ENCODE data around the gene RAD51B. TPM values are rescaled to one million over a fixed set of nuclear protein-coding genes. Genes with fewer than 3 reads are reported as not detected.

The RAD51B gene
- total and polyA plus RNA-seq, 2 of the 13 experiments (the other 11 are each of a cell fraction or from before 2014, with no cell fraction given) = 7.0 to 9.5 TPM

GRCh38 chr14:68689511-68689910 lies 869.9 kb downstream of the RAD51B start:
- H3K9me3 ChIP-seq (ENCODE audit: low read length) = peaks cover 4% of the 10 kb centered on the region; the same call in 1 of the 2 replicates
- ATAC-seq = no peak
- H3K9ac ChIP-seq (ENCODE audit: insufficient read depth, low read depth, low read length) = no peak overlapping the region
- BruUV-seq (replicated peaks) = no TSS peak
- no peak overlapping the region for H3K4me3 ChIP-seq (replicated peaks in 1 of 3; ENCODE audit: insufficient read depth in 1 of 3, low read depth in 2 of 3, low read length in 3 of 3)
- H3K27me3 ChIP-seq (ENCODE audit: control insufficient read depth in 1 of 2, insufficient read depth in 2 of 2, low read length in 2 of 2) = peaks cover 0 to 52% of the 10 kb centered on the region in 2 experiments; a peak in 4 of 5 replicates
- H3K4me1 ChIP-seq (ENCODE audit: insufficient read depth, low read length) = peaks cover 27% of the 10 kb centered on the region
- WGBS (ENCODE audit: low lambda C conversion rate) = 8% methylated on average over 5 of the region's 5 CpGs
- no peaks in the 10 kb centered on the region for H3K79me2 ChIP-seq (ENCODE audit: insufficient read depth, low read length)
- H3K4me2 ChIP-seq (ENCODE audit: low read depth, low read length) = no peak overlapping the region
- DNase-seq (ENCODE audit: low spot score) = no peak
- H3K36me3 ChIP-seq (replicated peaks in 1 of 2; ENCODE audit: control insufficient read depth in 1 of 2, insufficient read depth in 2 of 2, low read length in 2 of 2) = no peaks in the 10 kb centered on the region
- no peak overlapping the region for H2AFZ ChIP-seq (ENCODE audit: low read length)
- CTCF ChIA-PET (ENCODE audit: low intra/inter-chr PET ratio, low total read pairs) = no interaction called here
- in situ Hi-C loops (cut with HindIII; ENCODE audit: extremely low pct_ligation_motif_present, low pct_unique_long_range_greater_than_20kb) (no loop called here), intact Hi-C loops (cut with micrococcal nuclease; ENCODE audit: unreplicated experiment) (no loop called here)
- POLR2A ChIA-PET = no interaction called here
- H3K27ac ChIP-seq (ENCODE audit: extremely low read length, insufficient read depth, low read length) = no peak overlapping the region
- FAIRE-seq = no peak
- H4K20me1 ChIP-seq (ENCODE audit: insufficient read depth, low read length) = no peaks in the 10 kb centered on the region
- TF ChIP-seq ZNF512 (CRISPR knock-in tag; IDR thresholded peaks at IDR 0.05) = no peak
- no peak for TF ChIP-seq SRF (IDR thresholded peaks at IDR 0.05; ENCODE audit: low read depth, low read length)
- TF ChIP-seq CSRNP1 (CRISPR knock-in tag; IDR thresholded peaks at IDR 0.05) = no peak
- no peak for TF ChIP-seq SATB2 (CRISPR knock-in tag; IDR thresholded peaks at IDR 0.05)
- TF ChIP-seq, protein P1, sequence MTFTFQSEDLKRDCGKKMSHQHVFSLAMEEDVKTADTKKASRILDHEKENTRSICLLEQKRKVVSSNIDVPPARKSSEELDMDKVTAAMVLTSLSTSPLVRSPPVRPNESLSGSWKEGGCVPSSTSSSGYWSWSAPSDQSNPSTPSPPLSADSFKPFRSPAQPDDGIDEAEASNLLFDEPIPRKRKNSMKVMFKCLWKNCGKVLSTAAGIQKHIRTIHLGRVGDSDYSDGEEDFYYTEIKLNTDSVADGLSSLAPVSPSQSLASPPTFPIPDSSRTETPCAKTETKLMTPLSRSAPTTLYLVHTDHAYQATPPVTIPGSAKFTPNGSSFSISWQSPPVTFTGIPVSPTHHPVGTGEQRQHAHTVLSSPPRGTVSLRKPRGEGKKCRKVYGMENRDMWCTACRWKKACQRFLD (CRISPR knock-in tag; IDR thresholded peaks at IDR 0.05; ENCODE audit: borderline replicate concordance) = no peak
- TF ChIP-seq ERF (CRISPR knock-in tag; IDR thresholded peaks at IDR 0.05) = no peak
- no peak for TF ChIP-seq FOXA1 (IDR thresholded peaks at IDR 0.05)
- no peak for TF ChIP-seq FOXA1 (CRISPR knock-in tag; IDR thresholded peaks at IDR 0.05)
- no peak for TF ChIP-seq ZNF605 (CRISPR knock-in tag; IDR thresholded peaks at IDR 0.05)
- no peak for TF ChIP-seq POLR2A (IDR thresholded peaks at IDR 0.05; ENCODE audit: insufficient read depth in 1 of 2, low read depth in 2 of 2, low read length in 2 of 2)
- no peak for TF ChIP-seq ZNF552 (CRISPR knock-in tag; IDR thresholded peaks at IDR 0.05; ENCODE audit: borderline replicate concordance)
- TF ChIP-seq KLF11 (CRISPR knock-in tag; IDR thresholded peaks at IDR 0.05) = no peak
- no peak for TF ChIP-seq MNT (IDR thresholded peaks at IDR 0.05)
- TF ChIP-seq SIX4 (CRISPR knock-in tag; IDR thresholded peaks at IDR 0.05) = no peak
- no peak for TF ChIP-seq SRY (CRISPR knock-in tag; IDR thresholded peaks at IDR 0.05)
- TF ChIP-seq TOE1 (CRISPR knock-in tag; IDR thresholded peaks at IDR 0.05) = no peak
- no peak for TF ChIP-seq ZFP90 (CRISPR knock-in tag; IDR thresholded peaks at IDR 0.05; ENCODE audit: borderline replicate concordance)
- no peak for TF ChIP-seq ZNF577 (CRISPR knock-in tag; IDR thresholded peaks at IDR 0.05; ENCODE audit: borderline replicate concordance, low read depth)
- no peak for TF ChIP-seq XRCC5 (optimal IDR thresholded peaks at IDR 0.05; ENCODE audit: low read length)
- TF ChIP-seq MED13 (CRISPR knock-in tag; IDR thresholded peaks at IDR 0.05) = no peak
- TF ChIP-seq, protein P2, sequence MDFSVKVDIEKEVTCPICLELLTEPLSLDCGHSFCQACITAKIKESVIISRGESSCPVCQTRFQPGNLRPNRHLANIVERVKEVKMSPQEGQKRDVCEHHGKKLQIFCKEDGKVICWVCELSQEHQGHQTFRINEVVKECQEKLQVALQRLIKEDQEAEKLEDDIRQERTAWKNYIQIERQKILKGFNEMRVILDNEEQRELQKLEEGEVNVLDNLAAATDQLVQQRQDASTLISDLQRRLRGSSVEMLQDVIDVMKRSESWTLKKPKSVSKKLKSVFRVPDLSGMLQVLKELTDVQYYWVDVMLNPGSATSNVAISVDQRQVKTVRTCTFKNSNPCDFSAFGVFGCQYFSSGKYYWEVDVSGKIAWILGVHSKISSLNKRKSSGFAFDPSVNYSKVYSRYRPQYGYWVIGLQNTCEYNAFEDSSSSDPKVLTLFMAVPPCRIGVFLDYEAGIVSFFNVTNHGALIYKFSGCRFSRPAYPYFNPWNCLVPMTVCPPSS (IDR thresholded peaks at IDR 0.05) = no peak

Measured in HepG2 (cell line).